HL-60 (cell line): ENCODE results near the gene MARCHF9.

Experiments used
- CTCF ChIP-seq: IDR thresholded peaks from one replicate; pipeline ENCODE4 v1.5.1; 2011; ENCODE audit warnings: low read length, control low read depth, inconsistent platforms; ENCODE audit not compliant: insufficient read depth
- POLR2AphosphoS5 ChIP-seq: IDR thresholded peaks from 2 replicates; pipeline ENCODE4 v1.6.1; 2012; ENCODE audit warnings: low read depth

- no peak for TF ChIP-seq POLR2AphosphoS5
- TF ChIP-seq CTCF: no peak
Measured at GRCh38 chr12:57760347-57760982, 5.6 kb downstream of the MARCHF9 start.
